PC-9 (cell line): ENCODE measurements around the gene ZNF417.

ENCODE experiments used
- EZH2 ChIP-seq: fragments of 200-600 bp; sonication (generic); IDR thresholded peaks from 2 replicates; pipeline ENCODE4 v1.8.0; 2017; ENCODE audit warnings: antibody characterized with exemption, low read depth
- TF ChIP-seq, protein P1 (sequence below): fragments of 200-600 bp; sonication (generic); conservative IDR thresholded peaks from 2 replicates; pipeline ENCODE4 v1.6.1; 2017; ENCODE audit warnings: mixed run types, antibody characterized with exemption, mild to moderate bottlenecking, moderate library complexity

DNA sequence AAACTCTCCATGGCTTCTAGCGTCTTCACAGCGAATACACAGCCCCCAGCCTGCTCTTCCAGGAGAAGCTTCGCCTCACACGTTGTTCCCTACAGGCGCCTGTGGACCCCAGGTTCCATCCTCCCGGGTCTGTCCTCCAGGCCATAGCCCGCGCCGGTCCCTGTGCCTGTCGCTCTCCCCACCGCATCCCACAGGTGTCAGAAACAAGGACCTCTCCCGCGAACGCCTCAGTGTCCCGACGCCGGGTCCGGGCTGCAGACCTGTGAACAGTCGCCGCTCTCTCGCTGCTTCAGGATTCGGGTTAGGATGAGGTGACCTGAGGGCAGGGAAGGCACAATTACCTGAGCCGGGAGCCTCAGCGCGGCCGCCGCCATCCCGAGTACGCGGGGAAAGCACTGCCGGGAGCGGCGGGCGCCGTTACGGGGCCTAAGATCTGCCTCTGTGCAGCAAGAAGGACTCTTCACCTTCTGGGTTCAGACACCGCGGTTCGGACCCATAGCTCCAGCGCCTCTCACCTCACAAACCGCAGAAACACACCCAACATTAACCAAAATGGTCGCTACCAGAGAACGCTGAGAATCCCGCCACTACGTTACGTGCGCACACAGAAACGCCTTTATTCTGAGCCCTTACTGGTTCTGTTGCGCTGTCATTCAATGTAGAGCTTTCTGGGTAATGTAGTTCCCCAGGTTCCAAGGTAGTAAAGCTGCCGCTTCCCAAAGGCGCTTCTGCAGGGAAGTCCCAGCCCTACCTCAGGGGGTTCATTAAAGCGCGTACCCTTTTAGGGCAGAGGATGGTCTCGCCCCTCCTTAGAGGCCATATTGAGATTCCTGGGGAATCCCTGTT, 18.7 kb upstream of the ZNF417 start, which contains the start of gene ZNF418:
- TF ChIP-seq, protein P1, sequence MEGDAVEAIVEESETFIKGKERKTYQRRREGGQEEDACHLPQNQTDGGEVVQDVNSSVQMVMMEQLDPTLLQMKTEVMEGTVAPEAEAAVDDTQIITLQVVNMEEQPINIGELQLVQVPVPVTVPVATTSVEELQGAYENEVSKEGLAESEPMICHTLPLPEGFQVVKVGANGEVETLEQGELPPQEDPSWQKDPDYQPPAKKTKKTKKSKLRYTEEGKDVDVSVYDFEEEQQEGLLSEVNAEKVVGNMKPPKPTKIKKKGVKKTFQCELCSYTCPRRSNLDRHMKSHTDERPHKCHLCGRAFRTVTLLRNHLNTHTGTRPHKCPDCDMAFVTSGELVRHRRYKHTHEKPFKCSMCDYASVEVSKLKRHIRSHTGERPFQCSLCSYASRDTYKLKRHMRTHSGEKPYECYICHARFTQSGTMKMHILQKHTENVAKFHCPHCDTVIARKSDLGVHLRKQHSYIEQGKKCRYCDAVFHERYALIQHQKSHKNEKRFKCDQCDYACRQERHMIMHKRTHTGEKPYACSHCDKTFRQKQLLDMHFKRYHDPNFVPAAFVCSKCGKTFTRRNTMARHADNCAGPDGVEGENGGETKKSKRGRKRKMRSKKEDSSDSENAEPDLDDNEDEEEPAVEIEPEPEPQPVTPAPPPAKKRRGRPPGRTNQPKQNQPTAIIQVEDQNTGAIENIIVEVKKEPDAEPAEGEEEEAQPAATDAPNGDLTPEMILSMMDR, result no peak
- TF ChIP-seq EZH2, result no peak
